Airway epithelial cell (primary cell): ENCODE data around the gene FAM216B. TPM values are rescaled to one million over a fixed set of nuclear protein-coding genes. Genes with fewer than 3 reads are reported as not detected.

Experiments used
- total RNA-seq: library from RNA; depleted of rRNA; stranded (reverse); fragments of >200 nt; gene quantifications from 2 replicates; pipeline ENCODE4 v1.2.3, GENCODE V29; 2015

Gene FAM216B
- total RNA-seq = not detected in 2 replicates

DNA sequence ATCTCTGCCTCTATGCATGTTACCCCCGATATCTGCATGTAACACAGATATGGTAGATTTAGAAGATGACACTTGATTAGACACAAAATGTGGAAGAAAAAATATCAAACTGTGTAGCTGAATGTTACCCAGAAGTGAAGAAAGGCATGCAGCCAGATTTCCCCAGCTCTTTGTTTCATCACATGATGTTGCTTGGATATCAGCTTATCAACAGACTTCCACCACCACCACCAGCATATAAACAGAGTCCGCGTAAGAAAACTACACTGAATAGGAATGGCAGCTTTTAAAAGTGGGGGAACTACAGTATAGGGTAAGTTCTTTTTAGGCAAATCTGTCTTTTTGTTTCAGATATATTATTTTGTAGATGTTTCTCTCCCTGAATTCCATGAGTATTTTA lies at the start of gene FAM216B:
Gene FAM216B, plus strand, starts transcription at position 233 of the 400 bp plus-strand sequence. CDS start 2,484 bp downstream, outside the sequence.

Other genes with a start within 250 kb of the FAM216B start
- 0.71 and 1.2 TPM in 2 replicates for gene TNFSF11, start 207.4 kb upstream of the FAM216B start, total RNA-seq
- 0.98 and 1.1 TPM in 2 replicates for gene EPSTI1, start 210.7 kb downstream of the FAM216B start, total RNA-seq
- 15.3 and 17.6 TPM in 2 replicates for gene DNAJC15, start 242.0 kb downstream of the FAM216B start, total RNA-seq